ENCODE data around the gene PARK7.

The PARK7 gene

GRCh38 chr1:8025671-8026144 lies 64.2 kb downstream of the PARK7 start:
- DNase-seq = no peak

DNA sequence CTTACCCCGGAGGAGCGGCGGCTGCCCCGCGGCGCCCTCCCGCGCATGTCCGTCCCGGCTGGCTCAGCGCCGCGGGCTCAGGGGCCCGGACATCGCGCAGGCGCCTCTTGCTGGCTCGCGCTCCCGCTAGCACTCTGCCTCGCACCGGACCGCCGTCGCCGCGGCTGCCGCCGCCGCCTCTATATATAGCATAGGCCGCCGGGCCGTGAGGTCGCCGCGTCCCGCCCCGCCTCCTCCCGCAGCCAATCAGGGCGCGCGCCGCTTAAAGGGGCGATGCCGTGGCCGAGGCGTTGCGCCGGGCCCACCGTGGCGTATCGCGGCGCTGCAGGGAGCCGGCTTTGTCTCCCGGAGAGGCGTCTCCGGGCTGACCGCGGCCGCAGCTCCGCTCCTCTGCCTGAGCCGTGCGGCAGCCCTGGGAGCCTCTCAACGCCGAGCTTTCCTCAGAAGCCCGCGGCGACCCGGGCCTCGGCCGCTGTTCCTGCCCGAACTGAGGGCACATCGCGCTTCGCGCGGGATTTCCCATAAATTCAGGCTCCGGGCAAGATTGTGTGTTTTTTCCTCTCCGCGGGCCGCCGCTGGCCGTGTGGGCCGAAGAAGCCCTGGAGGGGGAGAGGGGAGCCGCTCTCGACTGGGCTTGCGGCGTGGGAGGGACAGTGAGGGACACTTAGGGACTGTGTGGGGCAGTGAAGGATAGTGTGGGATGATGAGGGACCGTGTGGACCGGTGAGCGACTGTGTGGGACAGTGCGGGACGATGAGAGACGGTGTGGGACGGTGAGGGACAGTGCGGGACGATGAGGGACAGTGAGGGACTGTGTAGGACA lies 64.9 kb downstream of the PARK7 start, which contains the start of gene ERRFI1:
Gene ERRFI1 (minus strand): TSS at position 157 of the 823 bp plus-strand sequence. CDS start 10,690 bp downstream, outside the sequence.
- no peak for DNase-seq

GRCh38 chr1:8026976-8027747 lies 65.7 kb downstream of the PARK7 start:
- DNase-seq = no peak

DNA sequence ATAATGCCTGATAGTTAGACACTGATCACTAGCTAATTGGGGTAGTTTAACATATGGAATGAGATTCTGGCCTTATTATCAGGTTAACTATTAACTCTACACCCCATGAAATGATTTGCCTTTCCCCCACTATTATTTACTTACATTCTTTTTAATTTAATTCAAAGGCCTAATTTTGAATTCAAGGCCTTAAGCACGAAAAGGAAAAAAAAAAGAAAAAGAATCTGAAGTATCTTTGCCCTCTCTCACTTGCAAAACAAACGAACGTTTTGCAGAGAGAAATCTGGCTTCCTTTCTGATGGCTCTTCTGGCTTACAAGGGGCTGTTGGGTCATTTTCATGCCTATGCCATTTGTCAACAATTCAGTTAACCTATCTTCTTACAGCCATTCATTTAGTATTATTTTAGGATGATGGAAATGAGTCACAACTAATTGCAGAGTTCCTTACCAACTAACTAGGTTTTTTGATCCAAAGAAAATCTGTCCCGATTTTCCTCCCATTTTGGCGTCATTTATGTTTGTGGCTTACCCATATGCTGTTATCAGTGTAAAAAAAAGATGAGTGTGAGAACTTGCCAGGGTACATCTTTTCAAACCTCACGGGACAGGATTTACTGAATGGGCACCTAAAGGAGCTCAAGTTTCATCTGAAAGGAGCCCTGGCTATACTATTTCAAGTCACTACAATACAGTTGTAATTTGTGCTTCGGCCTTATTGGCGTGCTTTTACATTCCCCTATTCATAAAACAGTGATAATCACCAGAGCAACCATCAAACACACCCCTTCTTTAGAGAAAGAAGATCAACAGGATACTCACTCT lies 66.4 kb downstream of the PARK7 start:
- DNase-seq = no peak

DNA sequence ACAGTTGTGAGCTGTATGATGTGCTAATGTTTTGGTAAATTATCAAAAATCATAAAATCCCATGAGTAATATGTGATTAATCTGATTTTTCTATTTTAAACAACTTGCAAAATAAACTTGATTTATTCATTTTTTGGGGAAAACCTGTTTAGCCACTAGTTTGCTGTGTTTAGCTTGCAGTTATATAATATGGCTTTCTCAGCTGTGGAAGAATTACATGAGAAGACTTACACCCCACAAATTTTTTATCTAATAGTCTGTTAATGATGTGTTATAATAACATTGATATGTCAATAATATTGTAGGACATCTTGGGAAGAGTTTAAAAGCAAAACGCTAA lies 67.0 kb downstream of the PARK7 start:
- no peak for DNase-seq

- DNase-seq = no peak
These were observed 69.8 kb downstream of the PARK7 start for GRCh38 chr1:8031176-8031785.

- no peak for DNase-seq
These were observed 70.9 kb downstream of the PARK7 start for GRCh38 chr1:8032366-8032910.

GRCh38 chr1:8033322-8033721 lies 71.8 kb downstream of the PARK7 start:
- DNase-seq = no peak

Data from SIG-M5 (cell line).